ENCODE results near the gene TRIM40. TPM values are rescaled to one million over a fixed set of nuclear protein-coding genes. Genes with fewer than 3 reads are reported as not detected.

The TRIM40 gene
- total RNA-seq, 1 experiment from 2014 or later = not detected

DNA sequence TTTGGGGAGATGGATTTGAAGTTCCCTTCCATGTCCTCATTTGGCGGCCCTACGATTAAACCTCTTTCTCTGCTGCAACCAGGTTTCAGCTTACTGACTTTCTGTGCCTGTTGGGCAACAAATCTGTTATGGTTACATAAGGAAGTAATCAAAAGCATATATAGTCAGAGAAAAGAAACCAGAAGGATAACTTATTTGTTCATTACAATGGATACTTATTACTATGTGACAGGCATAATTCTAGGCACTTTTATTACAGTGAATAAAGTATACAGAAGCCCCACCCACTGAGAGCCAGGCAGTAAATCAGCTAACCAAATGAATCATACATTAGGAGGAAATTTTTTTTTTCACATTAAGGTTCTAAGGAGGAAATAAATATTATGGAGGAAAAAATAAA lies 13.4 kb upstream of the TRIM40 start:
- no peaks in the 10 kb centered on the region for H3K27me3 ChIP-seq (ENCODE audit: control insufficient read depth, insufficient read depth, low read length)
- no peak overlapping the region for H3K4me3 ChIP-seq (ENCODE audit: low read depth in 2 of 2, low read length in 2 of 2)
- ChIA-PET POLR2A (no interaction called here), CTCF (no interaction called here)
- TF ChIP-seq TCF7L2 (IDR thresholded peaks at IDR 0.05; ENCODE audit: low read depth, low read length) (no peak), POLR2AphosphoS5 (IDR thresholded peaks at IDR 0.05; ENCODE audit: low read depth, low read length) (no peak)
- TF ChIP-seq, protein P1, sequence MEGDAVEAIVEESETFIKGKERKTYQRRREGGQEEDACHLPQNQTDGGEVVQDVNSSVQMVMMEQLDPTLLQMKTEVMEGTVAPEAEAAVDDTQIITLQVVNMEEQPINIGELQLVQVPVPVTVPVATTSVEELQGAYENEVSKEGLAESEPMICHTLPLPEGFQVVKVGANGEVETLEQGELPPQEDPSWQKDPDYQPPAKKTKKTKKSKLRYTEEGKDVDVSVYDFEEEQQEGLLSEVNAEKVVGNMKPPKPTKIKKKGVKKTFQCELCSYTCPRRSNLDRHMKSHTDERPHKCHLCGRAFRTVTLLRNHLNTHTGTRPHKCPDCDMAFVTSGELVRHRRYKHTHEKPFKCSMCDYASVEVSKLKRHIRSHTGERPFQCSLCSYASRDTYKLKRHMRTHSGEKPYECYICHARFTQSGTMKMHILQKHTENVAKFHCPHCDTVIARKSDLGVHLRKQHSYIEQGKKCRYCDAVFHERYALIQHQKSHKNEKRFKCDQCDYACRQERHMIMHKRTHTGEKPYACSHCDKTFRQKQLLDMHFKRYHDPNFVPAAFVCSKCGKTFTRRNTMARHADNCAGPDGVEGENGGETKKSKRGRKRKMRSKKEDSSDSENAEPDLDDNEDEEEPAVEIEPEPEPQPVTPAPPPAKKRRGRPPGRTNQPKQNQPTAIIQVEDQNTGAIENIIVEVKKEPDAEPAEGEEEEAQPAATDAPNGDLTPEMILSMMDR (IDR thresholded peaks at IDR 0.05) = no peak
- ATAC-seq (no peak), DNase-seq (ENCODE audit: low read depth, low spot score) (no peak)
- intact Hi-C loops (cut with micrococcal nuclease; ENCODE audit: unreplicated experiment) = no loop called here
- H3K36me3 ChIP-seq (ENCODE audit: control insufficient read depth, insufficient read depth, low read length) = no peaks in the 10 kb centered on the region
- H3K9me3 ChIP-seq (ENCODE audit: control insufficient read depth, insufficient read depth, low read depth, low read length) = no peaks in the 10 kb centered on the region
- no peak overlapping the region for H3K27ac ChIP-seq (ENCODE audit: low read length)
- BruUV-seq (replicated peaks) = no TSS peak
- in situ Hi-C loops (cut with HindIII; ENCODE audit: low pct_unique_long_range_greater_than_20kb, low sequenced_read_pairs) = no loop called here
- peaks cover under 1% of the 10 kb centered on the region; the same call in 1 of the 2 replicates for H3K4me1 ChIP-seq (ENCODE audit: control insufficient read depth, insufficient read depth, low read length)

DNA sequence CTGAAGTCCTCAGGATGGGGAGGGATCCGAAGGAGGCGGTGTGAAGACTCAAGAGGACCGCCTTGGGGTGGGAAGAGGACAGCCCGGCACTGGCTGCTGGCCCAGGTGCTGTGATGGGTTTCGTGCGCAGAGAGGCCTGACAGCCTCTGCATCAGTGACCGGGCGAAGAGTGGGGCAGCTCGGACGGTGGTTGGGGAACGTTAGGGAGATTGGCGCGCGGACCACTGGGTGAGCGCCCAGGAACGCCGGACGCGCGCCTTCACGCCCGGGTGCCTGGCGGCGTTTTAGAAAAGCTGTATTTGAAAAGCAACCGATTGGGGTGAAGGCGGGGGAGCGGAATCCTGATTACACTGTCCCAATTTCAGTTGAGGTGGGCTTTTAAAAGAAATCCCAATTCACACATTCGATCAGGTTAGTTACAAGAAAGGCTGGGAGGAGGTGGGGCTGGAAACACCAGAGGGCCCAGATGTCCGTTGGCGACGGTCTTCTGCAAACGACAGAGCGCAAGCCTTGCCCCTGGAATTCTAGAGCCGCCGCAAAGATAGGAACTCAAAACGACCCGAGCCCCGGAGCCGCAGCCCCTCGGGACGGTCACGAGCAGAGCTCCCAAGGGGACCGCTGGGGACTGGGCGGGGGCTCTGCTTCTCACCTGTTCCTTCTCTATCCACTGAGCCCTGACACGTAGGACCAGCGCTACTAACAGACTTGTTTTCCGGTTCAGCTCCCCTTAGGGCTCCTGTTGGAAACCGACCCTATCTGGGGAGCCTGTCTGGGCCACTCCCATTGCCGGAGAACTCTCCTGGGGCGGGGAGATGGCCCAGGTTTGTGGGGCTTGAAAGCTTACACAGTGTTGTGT lies 8.5 kb upstream of the TRIM40 start:
- in situ Hi-C loops (cut with HindIII; ENCODE audit: low pct_unique_long_range_greater_than_20kb, low sequenced_read_pairs) = no loop called here
- H3K27ac ChIP-seq (ENCODE audit: low read length) = no peak overlapping the region
- intact Hi-C loops (cut with micrococcal nuclease; ENCODE audit: unreplicated experiment) = no loop called here
- BruUV-seq (replicated peaks) = no TSS peak
- ATAC-seq = peak; percentile 57
- H3K9me3 ChIP-seq (ENCODE audit: control insufficient read depth, insufficient read depth, low read depth, low read length) = no peaks in the 10 kb centered on the region
- CTCF ChIA-PET = interaction anchor here (0.7 to 0.8 kb wide), 2 partner anchors 26 to 27 kb away, joined by 3 to 4 read pairs; no protein-coding TSS in a partner anchor
- H3K36me3 ChIP-seq (ENCODE audit: control insufficient read depth, insufficient read depth, low read length) = no peaks in the 10 kb centered on the region
- H3K27me3 ChIP-seq (ENCODE audit: control insufficient read depth, insufficient read depth, low read length) = peaks cover 17% of the 10 kb centered on the region
- DNase-seq (ENCODE audit: low read depth, low spot score) = no peak
- H3K4me3 ChIP-seq (ENCODE audit: low read depth in 2 of 2, low read length in 2 of 2) = peak overlapping the region; percentile 40 to 51
- TF ChIP-seq, protein P1 (IDR thresholded peaks at IDR 0.05) = no peak
- peak; percentile 54; the same call in 1 of the 2 replicates for TF ChIP-seq TCF7L2 (IDR thresholded peaks at IDR 0.05; ENCODE audit: low read depth, low read length)
- POLR2A ChIA-PET = interaction anchor here (0.6 kb wide), 1 partner anchor 280 kb away, joined by 3 read pairs; no protein-coding TSS in a partner anchor
- H3K4me1 ChIP-seq (ENCODE audit: control insufficient read depth, insufficient read depth, low read length) = peaks cover 10% of the 10 kb centered on the region; the same call in 1 of the 2 replicates

DNA sequence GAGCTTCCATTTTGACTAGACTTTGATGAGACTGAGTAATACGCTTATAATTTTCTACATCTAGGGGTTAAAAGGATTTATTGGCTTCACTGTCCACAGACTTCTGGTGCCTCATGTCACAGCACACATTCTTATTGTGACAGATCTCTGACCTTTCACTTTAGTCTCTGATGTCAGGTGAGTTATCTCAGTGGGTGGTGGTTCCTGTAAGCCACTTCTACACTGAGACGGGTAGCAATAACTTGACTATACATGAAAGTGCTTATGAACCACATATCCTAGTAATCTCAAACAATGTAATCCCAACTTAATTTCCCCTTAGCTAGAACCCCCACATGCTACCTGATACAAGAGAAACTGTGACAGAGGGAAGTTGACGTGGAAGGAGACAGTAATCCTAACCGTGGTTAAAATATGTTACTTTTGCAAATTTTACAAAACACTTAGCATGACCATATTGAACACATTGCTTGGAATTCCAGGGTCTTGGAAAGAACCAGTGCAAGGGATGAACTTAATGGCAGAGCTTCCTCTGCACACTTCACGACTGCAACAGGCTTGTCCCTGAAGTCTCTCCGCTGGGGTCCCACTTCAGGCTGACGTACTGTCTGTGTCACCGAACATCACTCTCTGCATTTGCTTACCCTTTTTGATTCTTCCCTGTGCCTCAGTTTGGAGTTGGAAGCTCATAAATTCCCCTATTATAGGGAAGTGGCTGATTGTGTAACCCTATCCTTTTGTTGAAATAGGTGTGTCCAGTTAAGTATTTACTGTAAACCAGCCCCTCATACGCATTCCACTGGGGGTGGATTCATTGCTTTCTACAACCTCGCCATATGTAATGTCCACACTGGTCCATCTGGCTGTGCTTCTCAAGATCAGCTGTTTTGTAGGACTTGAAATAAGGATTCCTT lies 6.4 kb upstream of the TRIM40 start:
- BruUV-seq (replicated peaks) = no TSS peak

More for the DNA sequence above, 6.4 kb upstream of the TRIM40 start:
- DNase-seq (ENCODE audit: low read depth, low spot score) = no peak
- intact Hi-C loops (cut with micrococcal nuclease; ENCODE audit: unreplicated experiment) (no loop called here), in situ Hi-C loops (cut with HindIII; ENCODE audit: low pct_unique_long_range_greater_than_20kb, low sequenced_read_pairs) (no loop called here)
- TF ChIP-seq TCF7L2 (IDR thresholded peaks at IDR 0.05; ENCODE audit: low read depth, low read length) (no peak), POLR2AphosphoS5 (IDR thresholded peaks at IDR 0.05; ENCODE audit: low read depth, low read length) (no peak), SIN3A (IDR thresholded peaks at IDR 0.05; ENCODE audit: borderline replicate concordance, insufficient read depth, low read depth, low read length) (no peak)
- TF ChIP-seq, protein P1 (IDR thresholded peaks at IDR 0.05) = no peak
- TF ChIP-seq, protein P2, sequence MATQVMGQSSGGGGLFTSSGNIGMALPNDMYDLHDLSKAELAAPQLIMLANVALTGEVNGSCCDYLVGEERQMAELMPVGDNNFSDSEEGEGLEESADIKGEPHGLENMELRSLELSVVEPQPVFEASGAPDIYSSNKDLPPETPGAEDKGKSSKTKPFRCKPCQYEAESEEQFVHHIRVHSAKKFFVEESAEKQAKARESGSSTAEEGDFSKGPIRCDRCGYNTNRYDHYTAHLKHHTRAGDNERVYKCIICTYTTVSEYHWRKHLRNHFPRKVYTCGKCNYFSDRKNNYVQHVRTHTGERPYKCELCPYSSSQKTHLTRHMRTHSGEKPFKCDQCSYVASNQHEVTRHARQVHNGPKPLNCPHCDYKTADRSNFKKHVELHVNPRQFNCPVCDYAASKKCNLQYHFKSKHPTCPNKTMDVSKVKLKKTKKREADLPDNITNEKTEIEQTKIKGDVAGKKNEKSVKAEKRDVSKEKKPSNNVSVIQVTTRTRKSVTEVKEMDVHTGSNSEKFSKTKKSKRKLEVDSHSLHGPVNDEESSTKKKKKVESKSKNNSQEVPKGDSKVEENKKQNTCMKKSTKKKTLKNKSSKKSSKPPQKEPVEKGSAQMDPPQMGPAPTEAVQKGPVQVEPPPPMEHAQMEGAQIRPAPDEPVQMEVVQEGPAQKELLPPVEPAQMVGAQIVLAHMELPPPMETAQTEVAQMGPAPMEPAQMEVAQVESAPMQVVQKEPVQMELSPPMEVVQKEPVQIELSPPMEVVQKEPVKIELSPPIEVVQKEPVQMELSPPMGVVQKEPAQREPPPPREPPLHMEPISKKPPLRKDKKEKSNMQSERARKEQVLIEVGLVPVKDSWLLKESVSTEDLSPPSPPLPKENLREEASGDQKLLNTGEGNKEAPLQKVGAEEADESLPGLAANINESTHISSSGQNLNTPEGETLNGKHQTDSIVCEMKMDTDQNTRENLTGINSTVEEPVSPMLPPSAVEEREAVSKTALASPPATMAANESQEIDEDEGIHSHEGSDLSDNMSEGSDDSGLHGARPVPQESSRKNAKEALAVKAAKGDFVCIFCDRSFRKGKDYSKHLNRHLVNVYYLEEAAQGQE (IDR thresholded peaks at IDR 0.05; ENCODE audit: insufficient read depth in 1 of 2, low read depth in 2 of 2, low read length in 1 of 2) = no peak
- CTCF ChIA-PET = interaction anchor here (0.7 to 5.5 kb wide), 3 partner anchors 26 to 28 kb away, joined by 3 to 68 read pairs (median 15); no protein-coding TSS in a partner anchor
- Histone ChIP-seq H3K9me3 (ENCODE audit: control insufficient read depth, insufficient read depth, low read depth, low read length) (no peaks in the 10 kb centered on the region), H3K36me3 (ENCODE audit: control insufficient read depth, insufficient read depth, low read length) (no peaks in the 10 kb centered on the region), H3K27ac (ENCODE audit: low read length) (no peak overlapping the region), H3K27me3 (ENCODE audit: control insufficient read depth, insufficient read depth, low read length) (peaks cover 19% of the 10 kb centered on the region), H3K4me3 (ENCODE audit: low read depth in 2 of 2, low read length in 2 of 2) (no peak overlapping the region), H3K4me1 (ENCODE audit: control insufficient read depth, insufficient read depth, low read length) (peaks cover 10% of the 10 kb centered on the region; the same call in 1 of the 2 replicates)
- POLR2A ChIA-PET = interaction anchor here (0.6 kb wide), 1 partner anchor 21 kb away, joined by 10 read pairs; no protein-coding TSS in a partner anchor
- ATAC-seq = no peak

Measured in Panc1 (cell line).